Epithelial cell of proximal tubule (primary cell): ENCODE results near the gene ALOX5AP. TPM values are rescaled to one million over a fixed set of nuclear protein-coding genes. Genes with fewer than 3 reads are reported as not detected.

ENCODE experiments used
- DNase-seq: peaks from one replicate; pipeline ENCODE4 v3.0.0-alpha.2; 2011; ENCODE audit warnings: low read depth
- H3K4me3 ChIP-seq: 2 replicates; pipeline ENCODE4 v1.5.1; 2011; ENCODE audit warnings: low read depth, mild to moderate bottlenecking, low read length
- total RNA-seq: library from RNA; depleted of rRNA; stranded (reverse); fragments of >200 nt; gene quantifications from 2 replicates; pipeline ENCODE4 v1.2.3, GENCODE V29; 2015
- TF ChIP-seq, protein P1 (sequence below): conservative IDR thresholded peaks from 2 replicates; pipeline ENCODE4 v1.5.1; 2012; ENCODE audit warnings: low read depth, mild to moderate bottlenecking, low read length

ALOX5AP gene
- total RNA-seq, 1 donor from 2014 or later = 2.5 TPM

DNA sequence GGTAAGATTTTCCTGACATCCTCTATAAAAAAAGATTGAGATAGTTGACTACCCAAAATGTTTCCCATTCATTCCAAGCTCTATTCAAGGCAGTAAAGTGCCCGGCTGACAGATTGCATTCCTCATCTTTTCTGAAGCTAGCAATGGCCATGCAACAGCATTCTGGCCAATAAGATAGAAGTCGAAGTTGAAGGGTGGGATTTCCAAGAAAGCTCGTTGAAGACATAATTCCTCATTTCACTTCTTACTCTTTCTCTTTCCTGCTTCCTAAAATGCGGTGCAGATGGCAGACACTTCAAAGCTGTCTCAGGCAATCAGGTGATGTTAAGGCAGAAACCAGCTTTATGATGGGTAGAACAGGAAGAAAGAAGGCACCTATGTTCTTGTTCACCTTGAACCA is 13.4 kb upstream of the ALOX5AP start:
- H3K4me3 ChIP-seq = no peak overlapping the region
- no peak for DNase-seq
- TF ChIP-seq, protein P1, sequence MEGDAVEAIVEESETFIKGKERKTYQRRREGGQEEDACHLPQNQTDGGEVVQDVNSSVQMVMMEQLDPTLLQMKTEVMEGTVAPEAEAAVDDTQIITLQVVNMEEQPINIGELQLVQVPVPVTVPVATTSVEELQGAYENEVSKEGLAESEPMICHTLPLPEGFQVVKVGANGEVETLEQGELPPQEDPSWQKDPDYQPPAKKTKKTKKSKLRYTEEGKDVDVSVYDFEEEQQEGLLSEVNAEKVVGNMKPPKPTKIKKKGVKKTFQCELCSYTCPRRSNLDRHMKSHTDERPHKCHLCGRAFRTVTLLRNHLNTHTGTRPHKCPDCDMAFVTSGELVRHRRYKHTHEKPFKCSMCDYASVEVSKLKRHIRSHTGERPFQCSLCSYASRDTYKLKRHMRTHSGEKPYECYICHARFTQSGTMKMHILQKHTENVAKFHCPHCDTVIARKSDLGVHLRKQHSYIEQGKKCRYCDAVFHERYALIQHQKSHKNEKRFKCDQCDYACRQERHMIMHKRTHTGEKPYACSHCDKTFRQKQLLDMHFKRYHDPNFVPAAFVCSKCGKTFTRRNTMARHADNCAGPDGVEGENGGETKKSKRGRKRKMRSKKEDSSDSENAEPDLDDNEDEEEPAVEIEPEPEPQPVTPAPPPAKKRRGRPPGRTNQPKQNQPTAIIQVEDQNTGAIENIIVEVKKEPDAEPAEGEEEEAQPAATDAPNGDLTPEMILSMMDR = no peak

DNA sequence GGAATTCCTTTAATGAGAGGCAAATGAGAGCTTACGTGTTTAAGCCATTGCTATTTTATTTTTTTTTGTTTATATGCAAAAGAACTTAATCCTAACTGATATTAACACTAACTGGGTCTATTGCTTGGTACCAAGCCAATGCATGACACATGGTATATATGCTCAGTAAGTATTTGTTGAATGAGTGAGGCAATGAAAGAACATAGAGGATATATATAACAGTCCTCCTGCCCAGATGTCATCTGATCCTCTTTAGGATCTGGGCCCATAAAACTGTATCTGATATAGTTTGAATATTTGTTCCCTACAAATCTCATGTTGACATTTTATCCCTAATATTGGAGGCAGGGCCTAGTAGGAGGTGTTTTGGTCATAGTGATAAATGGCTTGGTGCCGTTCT is 13.0 kb upstream of the ALOX5AP start:
- TF ChIP-seq, protein P1 = no peak
- no peak overlapping the region for H3K4me3 ChIP-seq
- no peak for DNase-seq

DNA sequence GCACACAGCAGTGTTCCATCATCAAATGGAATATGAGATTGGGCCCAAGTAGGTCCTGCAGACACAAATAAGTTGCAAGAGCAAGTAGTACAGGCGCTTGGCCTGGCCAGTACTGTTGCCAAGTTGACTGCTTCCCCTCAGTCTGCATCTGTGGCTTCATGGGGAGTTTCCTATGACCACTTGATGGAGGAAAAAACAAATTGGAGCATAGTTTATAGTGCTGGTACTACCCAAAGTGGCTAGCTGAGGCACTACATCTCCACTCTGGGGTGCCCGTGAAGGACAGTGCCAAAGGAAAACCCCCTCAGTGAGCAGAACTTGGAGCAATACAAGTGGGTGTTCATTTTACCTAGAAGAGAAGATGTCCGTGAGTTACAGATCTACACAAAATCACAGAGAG is 10.6 kb upstream of the ALOX5AP start:
- TF ChIP-seq, protein P1 = no peak
- DNase-seq = no peak
- no peak overlapping the region for H3K4me3 ChIP-seq

DNA sequence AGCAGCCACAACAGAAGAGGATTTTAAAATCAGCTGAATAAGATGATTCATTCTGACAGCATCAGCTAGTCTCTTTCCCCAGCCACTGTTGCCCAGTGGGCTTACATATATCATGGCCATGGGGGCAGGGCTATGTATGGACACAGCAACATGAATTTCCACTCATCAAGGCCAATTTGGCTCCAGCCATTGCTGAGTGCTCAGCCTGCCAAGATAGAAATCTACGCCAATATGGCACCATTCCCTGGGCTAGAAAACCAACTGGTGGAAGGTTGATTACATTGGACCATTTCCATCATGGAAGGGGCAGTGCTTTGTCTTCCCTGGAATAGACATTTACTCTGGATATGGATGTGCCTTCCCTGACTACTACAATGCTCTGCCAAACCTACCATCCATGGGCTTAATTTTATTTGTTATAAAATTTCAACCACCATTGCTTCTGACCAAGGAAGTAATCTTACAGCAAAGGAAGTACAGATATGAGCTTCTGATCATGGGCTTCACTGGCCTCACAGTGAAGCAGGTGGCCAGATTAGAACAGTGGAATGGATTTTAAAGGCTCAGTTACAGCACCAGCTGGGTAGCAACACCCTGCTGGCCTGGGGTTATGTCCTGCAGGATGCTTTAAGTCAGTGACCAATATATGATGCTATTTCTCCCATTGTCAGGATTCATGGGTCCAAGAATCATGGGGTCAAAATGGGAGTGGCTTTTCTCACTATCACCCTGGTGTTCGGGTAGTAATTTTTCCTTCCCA is 9.8 kb upstream of the ALOX5AP start:
- H3K4me3 ChIP-seq = no peak overlapping the region
- TF ChIP-seq, protein P1 = no peak
- no peak for DNase-seq

DNA sequence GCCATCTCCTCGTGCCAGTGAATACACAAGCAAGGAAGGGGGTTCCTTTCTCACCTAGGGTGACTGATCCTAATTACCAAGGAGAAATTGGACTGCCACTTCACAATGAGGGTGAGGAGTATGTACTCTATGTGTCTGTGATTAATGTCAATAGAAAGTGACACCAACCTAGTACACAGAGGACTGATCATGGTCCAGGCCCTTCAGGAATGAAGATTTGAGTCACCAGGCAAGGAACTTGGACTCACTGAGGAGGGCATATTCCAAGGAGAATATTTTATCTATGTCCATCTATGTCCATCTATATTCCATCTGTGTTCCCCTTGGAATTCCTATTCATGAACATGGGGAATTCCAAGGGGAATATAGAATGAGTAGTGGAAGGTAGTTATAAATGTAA is 9.2 kb upstream of the ALOX5AP start:
- TF ChIP-seq, protein P1 = no peak
- DNase-seq = no peak
- no peak overlapping the region for H3K4me3 ChIP-seq

DNA sequence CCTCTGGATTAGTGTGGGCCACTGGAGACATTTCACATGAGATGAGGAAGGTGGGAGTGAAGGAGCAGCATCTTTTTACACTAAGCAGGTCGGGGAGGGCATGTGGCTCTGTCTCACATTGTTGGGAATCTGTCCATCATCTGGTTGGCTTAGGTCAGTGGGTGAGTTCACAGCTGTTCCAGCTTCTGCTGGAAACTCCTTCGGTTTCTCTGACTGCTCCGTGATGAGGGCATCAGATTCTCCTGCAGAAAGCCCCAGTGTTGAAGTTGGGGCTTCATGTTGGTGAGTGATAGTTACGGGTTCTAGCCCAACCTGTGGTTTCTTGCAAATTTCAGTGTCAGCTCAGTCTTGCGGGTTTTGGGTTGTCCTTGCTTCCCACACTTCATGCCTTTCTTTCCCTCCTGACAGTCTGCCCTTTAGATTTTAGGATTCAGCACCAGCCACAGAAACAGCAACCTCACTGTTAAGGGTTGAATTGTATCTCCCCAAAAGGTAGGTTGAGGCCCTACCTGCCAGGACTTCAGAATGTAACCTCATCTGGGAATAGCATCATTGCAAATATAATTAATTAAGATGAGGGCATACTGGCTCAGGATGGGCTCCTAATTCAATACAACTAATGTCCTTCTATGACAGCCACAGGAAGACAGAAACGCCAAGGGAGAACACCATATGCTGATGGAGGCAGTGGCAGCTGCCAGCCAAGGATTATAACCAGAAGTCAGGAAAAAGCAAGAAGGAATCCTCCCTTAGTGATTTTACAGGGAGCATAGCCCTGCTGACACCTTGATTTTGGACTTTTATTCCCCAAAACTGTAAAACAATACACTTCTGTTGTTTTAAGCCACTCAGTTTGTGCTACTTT is 7.6 kb upstream of the ALOX5AP start:
- no peak for DNase-seq
- TF ChIP-seq, protein P1 = no peak
- H3K4me3 ChIP-seq = no peak overlapping the region
